ENCODE results near the gene BPHL. TPM values are rescaled to one million over a fixed set of nuclear protein-coding genes. Genes with fewer than 3 reads are reported as not detected.
"Not testable (repeated sequence)": the region's sequence is repeated elsewhere in the genome, so short reads cannot be mapped to it uniquely, and the experiment has no call there.

BPHL gene
- polyA plus RNA-seq, 1 donor from 2014 or later: 74.9 TPM

DNA sequence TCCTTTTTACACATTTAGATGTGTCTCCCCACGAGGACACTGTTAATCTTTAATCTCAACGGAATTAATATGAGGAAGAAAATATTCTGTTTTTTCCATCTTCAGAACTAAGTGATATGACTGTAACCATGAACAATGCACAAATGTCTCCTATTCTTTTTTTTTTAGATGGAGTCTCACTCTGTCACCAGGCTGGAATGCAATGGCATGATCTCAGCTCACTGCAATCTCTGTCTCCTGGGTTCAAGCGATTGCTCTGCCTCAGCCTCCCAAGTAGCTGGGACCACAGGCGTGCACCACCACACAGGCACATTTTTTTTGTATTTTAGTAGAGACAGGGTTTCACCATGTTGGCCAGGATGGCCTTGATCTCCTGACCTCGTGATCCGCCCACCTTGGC is 19.4 kb downstream of the BPHL start:
- H3K27me3 ChIP-seq (ENCODE audit: insufficient read depth, low read depth, low read length); H3K9me3 ChIP-seq (ENCODE audit: low read length); H3K4me3 ChIP-seq (ENCODE audit: low read length); H3K9me2 ChIP-seq (ENCODE audit: insufficient read depth, low read length); H3K36me3 ChIP-seq (ENCODE audit: insufficient read depth, low read length); H4K20me1 ChIP-seq (ENCODE audit: insufficient read depth); H3K9ac ChIP-seq (ENCODE audit: low read length); H3K27ac ChIP-seq (ENCODE audit: low read length); H3K79me2 ChIP-seq (replicated peaks; ENCODE audit: insufficient read depth, low read length); H3F3A ChIP-seq (ENCODE audit: insufficient read depth, low read length, poor library complexity, severe bottlenecking); H3K4me2 ChIP-seq (ENCODE audit: low read length); H2AFZ ChIP-seq (ENCODE audit: low read depth, low read length): not testable (repeated sequence)

- no peak for TF ChIP-seq RAD21 (conservative IDR thresholded peaks at IDR 0.05)
- TF ChIP-seq SMC3 (conservative IDR thresholded peaks at IDR 0.05; ENCODE audit: poor library complexity): no peak
- no peak for TF ChIP-seq REST (IDR thresholded peaks at IDR 0.05; ENCODE audit: borderline replicate concordance)
- TF ChIP-seq TAF1 (IDR thresholded peaks at IDR 0.05; ENCODE audit: low read depth): no peak
- TF ChIP-seq POLR2AphosphoS5 (IDR thresholded peaks at IDR 0.05): no peak
- no peak for TF ChIP-seq MXI1 (conservative IDR thresholded peaks at IDR 0.05; ENCODE audit: poor library complexity, severe bottlenecking)
- Histone ChIP-seq H3F3A (ENCODE audit: insufficient read depth, low read length, poor library complexity, severe bottlenecking) (no peaks in the 10 kb centered on the region), H3K79me2 (replicated peaks; ENCODE audit: insufficient read depth, low read length) (no peaks in the 10 kb centered on the region), H4K20me1 (ENCODE audit: insufficient read depth) (no peaks in the 10 kb centered on the region), H3K9me3 (ENCODE audit: low read length) (no peaks in the 10 kb centered on the region), H2AFZ (ENCODE audit: low read depth, low read length) (no peak overlapping the region), H3K27me3 (ENCODE audit: insufficient read depth, low read depth, low read length) (no peaks in the 10 kb centered on the region), H3K9ac (ENCODE audit: low read length) (no peak overlapping the region), H3K4me3 (ENCODE audit: low read length) (no peak overlapping the region), H3K27ac (ENCODE audit: low read length) (no peak overlapping the region), H3K4me2 (ENCODE audit: low read length) (no peak overlapping the region), H3K36me3 (ENCODE audit: insufficient read depth, low read length) (no peaks in the 10 kb centered on the region), H3K9me2 (ENCODE audit: insufficient read depth, low read length) (no peaks in the 10 kb centered on the region)
Measured at GRCh38 chr6:3138341-3138740, 19.8 kb downstream of the BPHL start.

DNA sequence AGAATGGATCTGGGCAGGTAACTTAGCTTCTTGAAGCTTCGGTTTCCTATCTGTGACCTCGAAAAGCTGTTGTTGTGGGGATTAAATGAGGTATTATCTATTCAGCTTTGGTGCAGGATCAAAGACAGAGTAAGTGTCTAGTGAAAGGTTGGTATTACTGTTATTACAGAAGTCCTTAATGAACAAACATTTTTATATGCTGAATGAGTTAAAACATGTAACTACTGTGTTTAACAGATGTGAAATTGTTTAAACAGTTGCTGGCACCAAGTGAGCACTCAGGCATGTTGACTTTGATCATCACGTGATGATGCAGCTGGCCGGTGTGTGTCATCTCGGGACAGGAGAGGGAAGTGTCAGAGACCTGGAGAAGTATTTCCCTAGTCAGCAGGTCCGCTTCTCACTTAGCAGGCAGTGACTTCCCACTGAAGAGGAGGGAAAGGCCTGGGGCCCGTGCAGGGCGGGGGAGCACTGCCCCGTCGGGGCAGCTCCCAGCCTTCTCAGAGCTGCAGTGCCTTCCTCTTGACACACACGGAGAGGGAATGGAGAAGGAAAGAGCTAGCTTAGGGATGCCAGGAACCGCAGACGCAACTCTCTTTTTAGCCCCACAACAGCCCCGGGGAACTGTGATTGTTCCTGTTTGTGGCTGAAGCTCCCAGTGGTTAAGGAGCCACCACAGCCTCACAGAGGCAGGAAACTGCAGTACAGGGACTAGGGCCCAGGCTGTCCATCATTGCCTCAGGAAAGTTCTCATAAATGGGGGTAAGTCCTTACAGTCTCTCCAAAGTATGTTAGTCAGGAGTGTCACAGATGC is 20.8 kb downstream of the BPHL start:
- H3K4me3 ChIP-seq (ENCODE audit: low read length): no peak overlapping the region
- H3K36me3 ChIP-seq (ENCODE audit: insufficient read depth, low read length): no peaks in the 10 kb centered on the region
- H2AFZ ChIP-seq (ENCODE audit: low read depth, low read length): no peak overlapping the region
- no peak overlapping the region for H3K27ac ChIP-seq (ENCODE audit: low read length)
- H3K9me3 ChIP-seq (ENCODE audit: low read length): no peaks in the 10 kb centered on the region
- no peak overlapping the region for H3K4me2 ChIP-seq (ENCODE audit: low read length)
- TF ChIP-seq RAD21 (conservative IDR thresholded peaks at IDR 0.05): no peak
- TF ChIP-seq POLR2AphosphoS5 (IDR thresholded peaks at IDR 0.05): no peak
- TF ChIP-seq TAF1 (IDR thresholded peaks at IDR 0.05; ENCODE audit: low read depth): no peak
- TF ChIP-seq MXI1 (conservative IDR thresholded peaks at IDR 0.05; ENCODE audit: poor library complexity, severe bottlenecking): no peak
- TF ChIP-seq, protein P1, sequence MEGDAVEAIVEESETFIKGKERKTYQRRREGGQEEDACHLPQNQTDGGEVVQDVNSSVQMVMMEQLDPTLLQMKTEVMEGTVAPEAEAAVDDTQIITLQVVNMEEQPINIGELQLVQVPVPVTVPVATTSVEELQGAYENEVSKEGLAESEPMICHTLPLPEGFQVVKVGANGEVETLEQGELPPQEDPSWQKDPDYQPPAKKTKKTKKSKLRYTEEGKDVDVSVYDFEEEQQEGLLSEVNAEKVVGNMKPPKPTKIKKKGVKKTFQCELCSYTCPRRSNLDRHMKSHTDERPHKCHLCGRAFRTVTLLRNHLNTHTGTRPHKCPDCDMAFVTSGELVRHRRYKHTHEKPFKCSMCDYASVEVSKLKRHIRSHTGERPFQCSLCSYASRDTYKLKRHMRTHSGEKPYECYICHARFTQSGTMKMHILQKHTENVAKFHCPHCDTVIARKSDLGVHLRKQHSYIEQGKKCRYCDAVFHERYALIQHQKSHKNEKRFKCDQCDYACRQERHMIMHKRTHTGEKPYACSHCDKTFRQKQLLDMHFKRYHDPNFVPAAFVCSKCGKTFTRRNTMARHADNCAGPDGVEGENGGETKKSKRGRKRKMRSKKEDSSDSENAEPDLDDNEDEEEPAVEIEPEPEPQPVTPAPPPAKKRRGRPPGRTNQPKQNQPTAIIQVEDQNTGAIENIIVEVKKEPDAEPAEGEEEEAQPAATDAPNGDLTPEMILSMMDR (IDR thresholded peaks at IDR 0.05; ENCODE audit: poor library complexity, severe bottlenecking): no peak
- TF ChIP-seq EP300 (conservative IDR thresholded peaks at IDR 0.05; ENCODE audit: poor library complexity, severe bottlenecking): no peak
- no peak for TF ChIP-seq EZH2 (IDR thresholded peaks at IDR 0.05; ENCODE audit: borderline replicate concordance, insufficient read depth, low read length, poor library complexity, severe bottlenecking)
- no peak for TF ChIP-seq SMC3 (conservative IDR thresholded peaks at IDR 0.05; ENCODE audit: poor library complexity)
- H3F3A ChIP-seq (ENCODE audit: insufficient read depth, low read length, poor library complexity, severe bottlenecking): no peaks in the 10 kb centered on the region
- no peaks in the 10 kb centered on the region for H3K79me2 ChIP-seq (replicated peaks; ENCODE audit: insufficient read depth, low read length)
- no peaks in the 10 kb centered on the region for H3K27me3 ChIP-seq (ENCODE audit: insufficient read depth, low read depth, low read length)
- no peak overlapping the region for H3K9ac ChIP-seq (ENCODE audit: low read length)
- no peaks in the 10 kb centered on the region for H3K9me2 ChIP-seq (ENCODE audit: insufficient read depth, low read length)
- no peaks in the 10 kb centered on the region for H4K20me1 ChIP-seq (ENCODE audit: insufficient read depth)
